ENCODE data around the gene GPR26. TPM values are rescaled to one million over a fixed set of nuclear protein-coding genes. Genes with fewer than 3 reads are reported as not detected.

The GPR26 gene
- total and polyA plus RNA-seq, 2 of the 4 experiments (the other 2 are of a cell fraction) = not detected

GRCh38 chr10:123687758-123688157, 21.6 kb downstream of the GPR26 start:
- H2BK5ac ChIP-seq (ENCODE audit: low read depth, low read length, poor library complexity, severe bottlenecking) = no peak overlapping the region
- H3K27ac ChIP-seq (ENCODE audit: insufficient read depth, low read length) = no peak overlapping the region
- H2BK20ac ChIP-seq (ENCODE audit: low read depth, low read length) = no peak overlapping the region
- no peak overlapping the region for H3K4ac ChIP-seq (ENCODE audit: low read depth, low read length)
- no peak overlapping the region for H3K23ac ChIP-seq (ENCODE audit: low read depth, low read length)
- no peaks in the 10 kb centered on the region for H3K4me1 ChIP-seq (ENCODE audit: control insufficient read depth, insufficient read depth, low read length)
- no TSS peak for BruUV-seq (replicated peaks)
- no peak overlapping the region for H4K91ac ChIP-seq (ENCODE audit: insufficient read depth, low read depth, low read length)
- H3K27me3 ChIP-seq (ENCODE audit: control insufficient read depth, insufficient read depth, low read length) = no peaks in the 10 kb centered on the region
- H2AFZ ChIP-seq (replicated peaks; ENCODE audit: low read length, poor library complexity) = no peak overlapping the region
- no peak overlapping the region for H4K5ac ChIP-seq (ENCODE audit: low read depth, low read length)
- intact Hi-C loops (cut with micrococcal nuclease) = no loop called here
- H2BK120ac ChIP-seq (ENCODE audit: low read depth, low read length) = no peak overlapping the region
- H3K14ac ChIP-seq (replicated peaks; ENCODE audit: low read depth, low read length) = no peak overlapping the region
- no peak overlapping the region for H4K8ac ChIP-seq (ENCODE audit: low read depth in 2 of 2, low read length in 2 of 2)
- H2BK15ac ChIP-seq (ENCODE audit: low read depth, low read length) = no peak overlapping the region
- no peak for TF ChIP-seq RAD21 (IDR thresholded peaks at IDR 0.05; ENCODE audit: low read length)
- TF ChIP-seq, protein P1, sequence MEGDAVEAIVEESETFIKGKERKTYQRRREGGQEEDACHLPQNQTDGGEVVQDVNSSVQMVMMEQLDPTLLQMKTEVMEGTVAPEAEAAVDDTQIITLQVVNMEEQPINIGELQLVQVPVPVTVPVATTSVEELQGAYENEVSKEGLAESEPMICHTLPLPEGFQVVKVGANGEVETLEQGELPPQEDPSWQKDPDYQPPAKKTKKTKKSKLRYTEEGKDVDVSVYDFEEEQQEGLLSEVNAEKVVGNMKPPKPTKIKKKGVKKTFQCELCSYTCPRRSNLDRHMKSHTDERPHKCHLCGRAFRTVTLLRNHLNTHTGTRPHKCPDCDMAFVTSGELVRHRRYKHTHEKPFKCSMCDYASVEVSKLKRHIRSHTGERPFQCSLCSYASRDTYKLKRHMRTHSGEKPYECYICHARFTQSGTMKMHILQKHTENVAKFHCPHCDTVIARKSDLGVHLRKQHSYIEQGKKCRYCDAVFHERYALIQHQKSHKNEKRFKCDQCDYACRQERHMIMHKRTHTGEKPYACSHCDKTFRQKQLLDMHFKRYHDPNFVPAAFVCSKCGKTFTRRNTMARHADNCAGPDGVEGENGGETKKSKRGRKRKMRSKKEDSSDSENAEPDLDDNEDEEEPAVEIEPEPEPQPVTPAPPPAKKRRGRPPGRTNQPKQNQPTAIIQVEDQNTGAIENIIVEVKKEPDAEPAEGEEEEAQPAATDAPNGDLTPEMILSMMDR (conservative IDR thresholded peaks at IDR 0.05; ENCODE audit: low read depth, low read length) = no peak
- no peaks in the 10 kb centered on the region for H4K20me1 ChIP-seq (ENCODE audit: insufficient read depth, low read length)
- no peaks in the 10 kb centered on the region for H3K9me1 ChIP-seq (ENCODE audit: insufficient read depth, low read length)
- DNase-seq = no peak
- H2AK5ac ChIP-seq (ENCODE audit: low read depth, low read length) = no peak overlapping the region
- H3K4me3 ChIP-seq (ENCODE audit: insufficient read depth, low read depth, low read length) = no peak overlapping the region
- H3K9me3 ChIP-seq (ENCODE audit: control insufficient read depth, insufficient read depth, low read length) = peaks cover 40% of the 10 kb centered on the region
- no peak overlapping the region for H3K4me2 ChIP-seq (ENCODE audit: low read depth, low read length)
- no peak overlapping the region for H3K56ac ChIP-seq (ENCODE audit: extremely low read depth, insufficient read depth, low read length)
- no peak for ATAC-seq (ENCODE audit: low read depth)
- H3K36me3 ChIP-seq (ENCODE audit: control insufficient read depth, insufficient read depth, low read length) = no peaks in the 10 kb centered on the region
- WGBS, 2 experiments (ENCODE audit: extremely low coverage in 2 of 2, insufficient read length in 1 of 2) = 10% methylated on average over 2 of the region's 13 CpGs; no CpG with 5 or more reads in 1 of the 2 experiments
- no peak overlapping the region for H2AK9ac ChIP-seq (replicated peaks; ENCODE audit: low read depth, low read length, poor library complexity)
- dilution Hi-C loops (cut with HindIII; ENCODE audit: low sequenced_read_pairs, unreplicated experiment) = no loop called here
- no peak overlapping the region for H3K9ac ChIP-seq (ENCODE audit: low read depth, low read length)
- H3K18ac ChIP-seq (ENCODE audit: low read depth, low read length) = no peak overlapping the region
- in situ Hi-C loops (cut with MboI; ENCODE audit: low sequenced_read_pairs) = no loop called here
- CTCF ChIA-PET = no interaction called here
- no peaks in the 10 kb centered on the region for H3K79me1 ChIP-seq (ENCODE audit: low read depth in 1 of 2, low read length in 2 of 2)
- POLR2A ChIA-PET (ENCODE audit: unreplicated experiment) = no interaction called here

Data from IMR-90 (cell line).